ENCODE data around the gene A2M.

DNA sequence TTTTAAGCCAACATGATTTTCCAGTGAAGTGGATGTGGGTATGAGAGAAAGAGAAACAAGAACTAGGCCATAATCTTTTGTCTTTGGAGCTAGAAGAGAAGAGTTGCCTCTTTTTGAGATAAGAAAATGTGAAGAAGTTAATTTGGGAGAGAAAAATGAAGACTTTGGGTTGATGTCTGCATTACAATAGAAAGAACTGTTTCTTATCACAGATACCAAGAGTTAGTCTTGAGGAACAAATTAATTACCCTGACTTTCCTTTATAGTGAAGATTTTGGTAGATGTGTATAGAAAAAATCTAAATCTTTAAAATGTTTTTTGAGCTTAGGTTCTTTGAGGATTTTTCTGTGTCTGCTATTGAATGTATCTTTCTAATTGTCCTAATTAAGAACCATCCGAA, 4.2 kb downstream of the A2M start:
- TF ChIP-seq, protein P1, sequence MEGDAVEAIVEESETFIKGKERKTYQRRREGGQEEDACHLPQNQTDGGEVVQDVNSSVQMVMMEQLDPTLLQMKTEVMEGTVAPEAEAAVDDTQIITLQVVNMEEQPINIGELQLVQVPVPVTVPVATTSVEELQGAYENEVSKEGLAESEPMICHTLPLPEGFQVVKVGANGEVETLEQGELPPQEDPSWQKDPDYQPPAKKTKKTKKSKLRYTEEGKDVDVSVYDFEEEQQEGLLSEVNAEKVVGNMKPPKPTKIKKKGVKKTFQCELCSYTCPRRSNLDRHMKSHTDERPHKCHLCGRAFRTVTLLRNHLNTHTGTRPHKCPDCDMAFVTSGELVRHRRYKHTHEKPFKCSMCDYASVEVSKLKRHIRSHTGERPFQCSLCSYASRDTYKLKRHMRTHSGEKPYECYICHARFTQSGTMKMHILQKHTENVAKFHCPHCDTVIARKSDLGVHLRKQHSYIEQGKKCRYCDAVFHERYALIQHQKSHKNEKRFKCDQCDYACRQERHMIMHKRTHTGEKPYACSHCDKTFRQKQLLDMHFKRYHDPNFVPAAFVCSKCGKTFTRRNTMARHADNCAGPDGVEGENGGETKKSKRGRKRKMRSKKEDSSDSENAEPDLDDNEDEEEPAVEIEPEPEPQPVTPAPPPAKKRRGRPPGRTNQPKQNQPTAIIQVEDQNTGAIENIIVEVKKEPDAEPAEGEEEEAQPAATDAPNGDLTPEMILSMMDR (IDR thresholded peaks at IDR 0.05): no peak
- no peak for TF ChIP-seq POLR2AphosphoS5 (IDR thresholded peaks at IDR 0.05)

All from upper lobe of left lung (tissue), 4 donors.